Gastrocnemius medialis (tissue), 4 donors: ENCODE data around the gene KIDINS220. TPM values are rescaled to one million over a fixed set of nuclear protein-coding genes. Genes with fewer than 3 reads are reported as not detected.
A peak's percentile ranks its signal among the peaks of the same experiment; 100 is the strongest.

ENCODE experiments used
- ATAC-seq, 2 donors: fragments of 150-250 bp; one replicate each; pipeline ENCODE4 v1.9.1; 2016
- DNase-seq, 2 donors: peaks; one replicate each; pipeline ENCODE4 v3.0.0-alpha.2; 2019
- H3K27ac ChIP-seq, 4 donors: fragments of 200-600 bp; sonication (generic); 1 replicate in 1 of 4; 2 replicates in 3 of 4; pipeline ENCODE4 v1.5.1; 2016 to 2018; ENCODE audit warnings: mild to moderate bottlenecking in 2 of 4, moderate library complexity in 1 of 4
- H3K27me3 ChIP-seq, 3 donors: fragments of 200-600 bp; sonication (generic) in 2 of 3; 1 replicate in 1 of 3; 2 replicates in 2 of 3; pipeline versions ENCODE4 v1.5.1 to v1.6.0; 2016 to 2019; ENCODE audit warnings: mild to moderate bottlenecking in 1 of 3, moderate library complexity in 1 of 3
- H3K36me3 ChIP-seq, 2 donors: fragments of 200-600 bp; sonication (generic) in 1 of 2; one replicate each; pipeline ENCODE4 v1.5.1; 2017 to 2018
- H3K4me1 ChIP-seq, 2 donors: fragments of 200-600 bp; sonication (generic) in 1 of 2; one replicate each; pipeline ENCODE4 v1.5.1; 2016 to 2017; ENCODE audit warnings: mild to moderate bottlenecking in 2 of 2
- H3K4me3 ChIP-seq, 4 donors: fragments of 200-600 bp; sonication (generic) in 3 of 4; 1 replicate in 1 of 4; 2 replicates in 3 of 4; pipeline ENCODE4 v1.5.1; 2016 to 2019; ENCODE audit warnings: mild to moderate bottlenecking in 2 of 4
- H3K9me3 ChIP-seq, 3 donors: fragments of 200-600 bp; sonication (generic) in 2 of 3; 1 replicate in 1 of 3; 2 replicates in 2 of 3; pipeline ENCODE4 v1.5.1; 2016 to 2019
- POLR2A ChIP-seq, 2 donors: fragments of 450-650 bp; IDR thresholded peaks; one replicate each; pipeline ENCODE4 v1.6.1; 2017; ENCODE audit warnings: antibody characterized with exemption in 2 of 2, mild to moderate bottlenecking in 2 of 2, moderate library complexity in 2 of 2
- in situ Hi-C, 4 donors: fragments of 200-750 bp; cut with MboI; loops; one replicate each; pipeline versions ENCODE4 v1.15.0 to v1.8.0; 2017; ENCODE audit warnings: low sequenced_read_pairs in 4 of 4
- intact Hi-C: fragments of 100-400 bp; cut with DNase I; formaldehyde crosslinking; loops from one replicate; pipeline ENCODE4 v1.15.1; 2023; ENCODE audit warnings: low total_unique reads
- total RNA-seq, 4 donors: library from RNA; depleted of rRNA; stranded (reverse); fragments of >200 nt; gene quantifications; one replicate each; pipeline versions ENCODE4 v1.1.0 to v1.2.3, GENCODE V29; 2016
- TF ChIP-seq, protein P1 (sequence below), 5 experiments: fragments of 450-650 bp in 3 of 5; fragments of 200-600 bp in 2 of 5; sonication (generic) in 2 of 5; IDR thresholded peaks in 4 of 5; conservative IDR thresholded peaks in 1 of 5; 1 replicate in 4 of 5; 2 replicates in 1 of 5; pipeline ENCODE4 v1.5.1; 2016 to 2019; ENCODE audit warnings: antibody characterized with exemption in 5 of 5, mild to moderate bottlenecking in 3 of 5, moderate library complexity in 3 of 5

Gene KIDINS220
- total RNA-seq, 4 donors from 2014 or later, result 57.8 to 78.9 (median 59.1) TPM

DNA sequence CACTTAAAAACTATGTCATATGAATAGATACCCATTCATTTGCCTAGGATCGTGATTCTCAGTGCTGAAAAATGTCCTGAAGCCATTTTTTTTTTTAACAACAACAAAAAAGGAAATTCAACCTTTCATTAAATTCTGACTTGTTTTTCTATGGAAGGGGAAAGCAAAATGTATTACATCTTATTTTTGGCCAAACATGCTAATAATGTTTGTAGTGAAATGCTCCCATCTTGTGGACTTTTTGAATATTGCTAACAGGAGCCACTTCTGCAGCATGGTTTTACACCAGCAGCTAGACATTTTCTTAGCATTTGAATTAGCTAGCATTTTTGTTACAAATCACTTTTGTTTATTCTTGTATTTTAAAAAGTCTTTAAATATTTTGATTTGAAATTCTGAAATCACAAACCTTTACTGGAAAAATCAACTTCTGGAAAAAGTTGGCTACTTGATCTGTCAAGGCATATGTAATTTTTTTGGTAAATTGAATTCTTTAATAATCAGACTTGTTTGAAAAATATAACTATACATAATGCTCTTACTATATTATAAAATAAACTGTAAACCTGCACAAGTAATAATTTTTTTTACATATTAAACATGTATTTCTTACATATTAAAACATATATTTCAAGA is 75.8 kb downstream of the KIDINS220 start:
- Histone ChIP-seq H3K27ac (no peak overlapping the region), H3K4me1 (peaks cover 0 to 4% of the 10 kb centered on the region in 2 donors), H3K9me3 (no peaks in the 10 kb centered on the region), H3K36me3 (peaks cover 0 to 15% of the 10 kb centered on the region in 2 donors), H3K27me3 (no peaks in the 10 kb centered on the region), H3K4me3 (no peak overlapping the region)
- ATAC-seq, result no peak
- no peak for DNase-seq
- TF ChIP-seq POLR2A (IDR thresholded peaks at IDR 0.05), result no peak
- TF ChIP-seq, protein P1, sequence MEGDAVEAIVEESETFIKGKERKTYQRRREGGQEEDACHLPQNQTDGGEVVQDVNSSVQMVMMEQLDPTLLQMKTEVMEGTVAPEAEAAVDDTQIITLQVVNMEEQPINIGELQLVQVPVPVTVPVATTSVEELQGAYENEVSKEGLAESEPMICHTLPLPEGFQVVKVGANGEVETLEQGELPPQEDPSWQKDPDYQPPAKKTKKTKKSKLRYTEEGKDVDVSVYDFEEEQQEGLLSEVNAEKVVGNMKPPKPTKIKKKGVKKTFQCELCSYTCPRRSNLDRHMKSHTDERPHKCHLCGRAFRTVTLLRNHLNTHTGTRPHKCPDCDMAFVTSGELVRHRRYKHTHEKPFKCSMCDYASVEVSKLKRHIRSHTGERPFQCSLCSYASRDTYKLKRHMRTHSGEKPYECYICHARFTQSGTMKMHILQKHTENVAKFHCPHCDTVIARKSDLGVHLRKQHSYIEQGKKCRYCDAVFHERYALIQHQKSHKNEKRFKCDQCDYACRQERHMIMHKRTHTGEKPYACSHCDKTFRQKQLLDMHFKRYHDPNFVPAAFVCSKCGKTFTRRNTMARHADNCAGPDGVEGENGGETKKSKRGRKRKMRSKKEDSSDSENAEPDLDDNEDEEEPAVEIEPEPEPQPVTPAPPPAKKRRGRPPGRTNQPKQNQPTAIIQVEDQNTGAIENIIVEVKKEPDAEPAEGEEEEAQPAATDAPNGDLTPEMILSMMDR (IDR thresholded peaks at IDR 0.05 in 4 of 5, conservative IDR thresholded peaks at IDR 0.05 in 1 of 5), result peak in 2 of 5 experiments; percentile 28 to 30
- intact Hi-C loops, result no loop called here
- in situ Hi-C loops, result no loop called here

DNA sequence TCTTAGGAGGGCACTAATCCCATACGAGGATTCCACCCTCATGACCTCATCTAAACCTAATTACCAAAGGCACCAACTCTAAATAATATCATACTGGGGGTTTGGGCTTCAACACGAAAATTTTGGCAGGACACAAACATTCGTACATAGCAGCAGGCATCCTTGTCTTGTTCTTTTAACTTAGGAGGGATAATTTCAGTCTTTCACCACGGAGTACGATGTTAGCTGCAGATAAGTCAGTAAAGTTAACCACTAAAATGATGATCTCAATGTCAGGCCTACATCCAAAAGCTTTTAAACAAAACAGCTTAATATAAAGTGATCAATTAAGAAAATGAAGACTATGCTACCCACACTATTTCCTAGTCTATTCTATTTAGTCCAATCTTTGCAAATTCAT is 80.7 kb downstream of the KIDINS220 start:
- intact Hi-C loops, result no loop called here

DNA sequence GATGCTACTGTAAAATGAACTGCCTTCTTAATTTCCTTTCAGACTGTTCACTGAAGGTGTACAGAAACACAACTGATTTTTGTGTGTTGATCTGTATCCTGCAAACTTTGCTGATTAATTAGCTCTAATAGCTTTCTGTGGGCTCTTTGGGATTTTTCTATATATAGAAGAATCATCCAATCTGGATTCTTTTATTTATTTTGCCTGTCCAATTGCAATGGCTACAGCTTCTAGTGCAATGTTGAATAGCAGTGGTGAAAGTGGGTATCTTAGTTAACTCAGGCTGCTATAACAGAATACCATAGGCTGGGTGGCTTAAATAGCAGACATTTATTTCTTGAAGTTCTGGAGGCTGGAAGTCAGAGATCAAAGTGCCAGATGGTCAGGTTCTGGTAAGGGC is 81.2 kb downstream of the KIDINS220 start:
- Histone ChIP-seq H3K4me1 (peaks cover 0 to 13% of the 10 kb centered on the region in 2 donors), H3K27me3 (no peaks in the 10 kb centered on the region), H3K4me3 (no peak overlapping the region), H3K9me3 (no peaks in the 10 kb centered on the region), H3K36me3 (peaks cover 0 to 20% of the 10 kb centered on the region in 2 donors), H3K27ac (no peak overlapping the region)
- TF ChIP-seq POLR2A (IDR thresholded peaks at IDR 0.05), result no peak
- TF ChIP-seq, protein P1 (IDR thresholded peaks at IDR 0.05 in 4 of 5, conservative IDR thresholded peaks at IDR 0.05 in 1 of 5), result no peak
- intact Hi-C loops (no loop called here), in situ Hi-C loops (no loop called here)
- DNase-seq (no peak), ATAC-seq (no peak)

More for the DNA sequence above, 80.7 kb downstream of the KIDINS220 start:
- TF ChIP-seq POLR2A (IDR thresholded peaks at IDR 0.05), result no peak
- H3K4me3 ChIP-seq, result no peak overlapping the region
- no peak overlapping the region for H3K27ac ChIP-seq
- H3K9me3 ChIP-seq, result no peaks in the 10 kb centered on the region
- DNase-seq, result no peak
- ATAC-seq, result no peak
- no peaks in the 10 kb centered on the region for H3K27me3 ChIP-seq
- in situ Hi-C loops, result no loop called here
- H3K36me3 ChIP-seq, result peaks cover 0 to 20% of the 10 kb centered on the region in 2 donors
- H3K4me1 ChIP-seq, result peaks cover 0 to 13% of the 10 kb centered on the region in 2 donors

DNA sequence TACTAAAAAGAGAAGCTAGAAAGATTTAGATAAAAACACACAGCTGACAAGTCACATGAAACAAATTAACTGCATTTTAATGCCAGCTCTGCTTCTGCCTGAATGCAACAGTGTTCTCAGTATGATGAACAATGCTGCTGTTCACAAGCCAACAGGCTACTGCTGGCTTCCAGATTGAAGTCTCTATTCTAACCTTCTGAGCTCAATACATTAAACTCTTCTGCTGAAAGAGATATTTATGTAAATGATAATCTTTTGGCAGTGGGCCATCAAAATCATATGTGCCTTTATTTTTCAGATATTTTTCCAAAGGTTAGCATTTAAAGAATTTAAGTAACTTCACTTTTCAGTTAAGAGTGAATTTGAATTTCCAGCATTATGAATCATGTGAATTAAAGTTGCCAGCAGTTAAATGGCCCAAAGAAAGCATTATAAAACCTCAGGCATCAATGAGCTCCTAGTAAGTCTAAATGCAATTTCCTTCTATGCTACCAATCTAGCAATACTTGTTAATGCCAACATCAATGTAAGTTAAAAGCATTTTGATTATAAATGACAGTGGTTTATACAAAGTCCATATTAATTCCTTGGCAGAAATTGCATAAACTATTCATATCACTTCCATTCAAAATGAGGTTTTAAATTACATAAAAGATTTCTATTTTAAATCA is 83.2 kb downstream of the KIDINS220 start:
- ATAC-seq, result no peak
- intact Hi-C loops, result no loop called here
- peaks cover 0 to 34% of the 10 kb centered on the region in 2 donors for H3K36me3 ChIP-seq

DNA sequence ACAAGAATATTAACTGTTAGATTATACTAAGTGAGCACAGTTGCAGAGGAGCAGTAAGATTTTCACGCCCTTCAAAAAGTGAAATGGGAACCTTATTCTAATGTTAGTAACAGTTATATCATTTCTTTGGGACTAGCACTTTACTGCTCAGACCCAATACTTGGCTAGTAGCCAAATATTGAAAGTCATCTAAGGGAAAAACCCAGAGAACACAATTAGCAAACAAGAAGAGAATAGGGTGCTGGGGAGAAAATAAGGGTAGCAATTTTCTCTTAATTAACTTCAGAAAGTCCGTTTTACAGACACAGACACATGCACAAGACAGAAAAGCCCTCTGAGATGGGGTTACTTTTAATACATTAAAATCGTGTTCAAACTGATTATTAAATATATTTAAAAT is 83.8 kb downstream of the KIDINS220 start:
- H3K4me1 ChIP-seq, result peaks cover 0 to 9% of the 10 kb centered on the region in 2 donors
- TF ChIP-seq, protein P1 (IDR thresholded peaks at IDR 0.05 in 4 of 5, conservative IDR thresholded peaks at IDR 0.05 in 1 of 5), result no peak
- TF ChIP-seq POLR2A (IDR thresholded peaks at IDR 0.05), result no peak
- no peaks in the 10 kb centered on the region for H3K9me3 ChIP-seq
- H3K27ac ChIP-seq, result no peak overlapping the region
- no peak for DNase-seq
- H3K27me3 ChIP-seq, result no peaks in the 10 kb centered on the region
- ATAC-seq, result no peak
- intact Hi-C loops (no loop called here), in situ Hi-C loops (no loop called here)
- H3K36me3 ChIP-seq, result peaks cover 0 to 34% of the 10 kb centered on the region in 2 donors
- H3K4me3 ChIP-seq, result no peak overlapping the region

More for the DNA sequence above, 83.2 kb downstream of the KIDINS220 start:
- H3K4me1 ChIP-seq, result peaks cover 0 to 13% of the 10 kb centered on the region in 2 donors
- TF ChIP-seq, protein P1 (IDR thresholded peaks at IDR 0.05 in 4 of 5, conservative IDR thresholded peaks at IDR 0.05 in 1 of 5), result no peak
- no peak for TF ChIP-seq POLR2A (IDR thresholded peaks at IDR 0.05)
- in situ Hi-C loops, result no loop called here
- H3K4me3 ChIP-seq, result no peak overlapping the region
- no peak overlapping the region for H3K27ac ChIP-seq
- H3K27me3 ChIP-seq, result no peaks in the 10 kb centered on the region
- no peaks in the 10 kb centered on the region for H3K9me3 ChIP-seq
- no peak for DNase-seq
